Measurements from ENCODE around the gene PJVK. TPM values are rescaled to one million over a fixed set of nuclear protein-coding genes. Genes with fewer than 3 reads are reported as not detected.
A peak's percentile ranks its signal among the peaks of the same experiment; 100 is the strongest.

The PJVK gene
- total and polyA plus RNA-seq, 2 of the 13 experiments (the other 11 are each of a cell fraction or from before 2014, with no cell fraction given): 1.2 to 2.6 TPM

DNA sequence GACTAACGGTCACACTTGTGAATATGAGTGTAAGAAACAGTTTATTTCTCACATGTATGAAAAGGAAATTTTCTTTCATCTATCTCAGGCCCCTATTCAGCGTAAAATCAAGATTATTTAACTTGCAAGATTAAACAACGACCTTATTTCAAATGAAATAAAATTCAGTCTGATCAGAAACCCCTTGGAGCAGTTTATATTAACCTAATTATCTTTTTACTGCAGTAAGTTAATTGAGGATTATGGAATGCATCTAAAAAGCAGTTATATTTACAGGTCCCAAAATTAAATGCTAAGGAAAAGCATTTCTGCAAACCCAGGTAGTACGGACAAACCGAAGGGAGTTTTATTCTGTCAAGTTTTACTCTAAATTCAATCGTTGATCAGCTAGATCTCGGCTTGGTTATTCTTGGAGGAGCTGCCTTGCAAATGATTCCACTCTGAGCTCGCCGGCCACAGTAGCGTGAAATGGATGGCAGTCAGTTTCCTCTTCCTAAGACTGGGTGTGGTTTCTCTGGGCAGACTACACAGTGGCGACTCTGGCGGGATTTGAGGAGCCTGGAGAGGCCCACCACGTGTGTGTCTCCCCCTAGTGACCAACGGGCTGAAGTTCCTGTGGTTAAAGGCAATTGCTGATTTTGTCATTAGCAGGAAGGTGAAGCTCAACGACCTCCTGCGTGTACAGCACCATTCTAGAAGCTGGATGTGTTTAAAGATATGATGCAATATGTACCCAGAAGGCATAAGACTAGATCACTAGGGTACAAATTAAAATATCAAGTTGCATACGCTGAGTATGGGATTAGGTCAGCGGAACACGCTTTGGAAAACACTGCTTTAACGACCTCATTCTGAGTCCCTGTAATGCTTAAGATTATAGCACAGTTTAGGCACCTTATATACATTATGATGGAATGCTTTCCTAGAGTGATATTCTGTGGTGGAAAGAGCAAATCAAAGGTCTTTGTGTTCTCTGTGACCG lies 36.6 kb upstream of the PJVK start (continued):
- TF ChIP-seq, protein P1, sequence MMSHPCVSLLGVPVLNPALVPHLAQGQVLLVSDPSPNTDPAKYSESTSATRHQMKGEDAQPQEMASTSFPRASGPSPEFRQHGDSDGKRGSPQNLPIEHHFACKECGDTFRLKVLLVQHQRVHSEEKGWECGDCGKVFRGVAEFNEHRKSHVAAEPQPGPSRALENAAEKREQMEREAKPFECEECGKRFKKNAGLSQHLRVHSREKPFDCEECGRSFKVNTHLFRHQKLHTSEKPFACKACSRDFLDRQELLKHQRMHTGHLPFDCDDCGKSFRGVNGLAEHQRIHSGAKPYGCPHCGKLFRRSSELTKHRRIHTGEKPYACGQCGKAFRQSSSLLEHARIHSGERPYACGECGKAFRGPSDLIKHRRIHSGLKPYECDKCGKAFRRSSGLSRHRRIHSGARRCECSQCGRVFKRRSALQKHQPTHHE (CRISPR knock-in tag; IDR thresholded peaks at IDR 0.05; ENCODE audit: borderline replicate concordance): no peak
- TF ChIP-seq ZBTB8A (CRISPR knock-in tag; IDR thresholded peaks at IDR 0.05; ENCODE audit: borderline replicate concordance, low read depth): no peak
- TF ChIP-seq ZFX (CRISPR knock-in tag; IDR thresholded peaks at IDR 0.05; ENCODE audit: low read depth): peak; percentile 60; the same call in 1 of the 2 replicates
- 0 out of 2 replicates have a peak, but pooled peaks have one; percentile 65 for TF ChIP-seq RNF2 (conservative IDR thresholded peaks at IDR 0.05; ENCODE audit: low read depth)
- TF ChIP-seq, protein P2, sequence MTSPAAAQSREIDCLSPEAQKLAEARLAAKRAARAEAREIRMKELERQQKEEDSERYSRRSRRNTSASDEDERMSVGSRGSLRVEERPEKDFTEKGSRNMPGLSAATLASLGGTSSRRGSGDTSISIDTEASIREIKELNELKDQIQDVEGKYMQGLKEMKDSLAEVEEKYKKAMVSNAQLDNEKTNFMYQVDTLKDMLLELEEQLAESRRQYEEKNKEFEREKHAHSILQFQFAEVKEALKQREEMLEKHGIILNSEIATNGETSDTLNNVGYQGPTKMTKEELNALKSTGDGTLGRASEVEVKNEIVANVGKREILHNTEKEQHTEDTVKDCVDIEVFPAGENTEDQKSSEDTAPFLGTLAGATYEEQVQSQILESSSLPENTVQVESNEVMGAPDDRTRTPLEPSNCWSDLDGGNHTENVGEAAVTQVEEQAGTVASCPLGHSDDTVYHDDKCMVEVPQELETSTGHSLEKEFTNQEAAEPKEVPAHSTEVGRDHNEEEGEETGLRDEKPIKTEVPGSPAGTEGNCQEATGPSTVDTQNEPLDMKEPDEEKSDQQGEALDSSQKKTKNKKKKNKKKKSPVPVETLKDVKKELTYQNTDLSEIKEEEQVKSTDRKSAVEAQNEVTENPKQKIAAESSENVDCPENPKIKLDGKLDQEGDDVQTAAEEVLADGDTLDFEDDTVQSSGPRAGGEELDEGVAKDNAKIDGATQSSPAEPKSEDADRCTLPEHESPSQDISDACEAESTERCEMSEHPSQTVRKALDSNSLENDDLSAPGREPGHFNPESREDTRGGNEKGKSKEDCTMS (CRISPR knock-in tag; conservative IDR thresholded peaks at IDR 0.05): no peak
- TF ChIP-seq, protein P3, sequence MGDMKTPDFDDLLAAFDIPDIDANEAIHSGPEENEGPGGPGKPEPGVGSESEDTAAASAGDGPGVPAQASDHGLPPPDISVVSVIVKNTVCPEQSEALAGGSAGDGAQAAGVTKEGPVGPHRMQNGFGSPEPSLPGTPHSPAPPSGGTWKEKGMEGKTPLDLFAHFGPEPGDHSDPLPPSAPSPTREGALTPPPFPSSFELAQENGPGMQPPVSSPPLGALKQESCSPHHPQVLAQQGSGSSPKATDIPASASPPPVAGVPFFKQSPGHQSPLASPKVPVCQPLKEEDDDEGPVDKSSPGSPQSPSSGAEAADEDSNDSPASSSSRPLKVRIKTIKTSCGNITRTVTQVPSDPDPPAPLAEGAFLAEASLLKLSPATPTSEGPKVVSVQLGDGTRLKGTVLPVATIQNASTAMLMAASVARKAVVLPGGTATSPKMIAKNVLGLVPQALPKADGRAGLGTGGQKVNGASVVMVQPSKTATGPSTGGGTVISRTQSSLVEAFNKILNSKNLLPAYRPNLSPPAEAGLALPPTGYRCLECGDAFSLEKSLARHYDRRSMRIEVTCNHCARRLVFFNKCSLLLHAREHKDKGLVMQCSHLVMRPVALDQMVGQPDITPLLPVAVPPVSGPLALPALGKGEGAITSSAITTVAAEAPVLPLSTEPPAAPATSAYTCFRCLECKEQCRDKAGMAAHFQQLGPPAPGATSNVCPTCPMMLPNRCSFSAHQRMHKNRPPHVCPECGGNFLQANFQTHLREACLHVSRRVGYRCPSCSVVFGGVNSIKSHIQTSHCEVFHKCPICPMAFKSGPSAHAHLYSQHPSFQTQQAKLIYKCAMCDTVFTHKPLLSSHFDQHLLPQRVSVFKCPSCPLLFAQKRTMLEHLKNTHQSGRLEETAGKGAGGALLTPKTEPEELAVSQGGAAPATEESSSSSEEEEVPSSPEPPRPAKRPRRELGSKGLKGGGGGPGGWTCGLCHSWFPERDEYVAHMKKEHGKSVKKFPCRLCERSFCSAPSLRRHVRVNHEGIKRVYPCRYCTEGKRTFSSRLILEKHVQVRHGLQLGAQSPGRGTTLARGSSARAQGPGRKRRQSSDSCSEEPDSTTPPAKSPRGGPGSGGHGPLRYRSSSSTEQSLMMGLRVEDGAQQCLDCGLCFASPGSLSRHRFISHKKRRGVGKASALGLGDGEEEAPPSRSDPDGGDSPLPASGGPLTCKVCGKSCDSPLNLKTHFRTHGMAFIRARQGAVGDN (CRISPR knock-in tag; IDR thresholded peaks at IDR 0.05): no peak; the same call in 1 of the 2 replicates
- TF ChIP-seq, protein P4, sequence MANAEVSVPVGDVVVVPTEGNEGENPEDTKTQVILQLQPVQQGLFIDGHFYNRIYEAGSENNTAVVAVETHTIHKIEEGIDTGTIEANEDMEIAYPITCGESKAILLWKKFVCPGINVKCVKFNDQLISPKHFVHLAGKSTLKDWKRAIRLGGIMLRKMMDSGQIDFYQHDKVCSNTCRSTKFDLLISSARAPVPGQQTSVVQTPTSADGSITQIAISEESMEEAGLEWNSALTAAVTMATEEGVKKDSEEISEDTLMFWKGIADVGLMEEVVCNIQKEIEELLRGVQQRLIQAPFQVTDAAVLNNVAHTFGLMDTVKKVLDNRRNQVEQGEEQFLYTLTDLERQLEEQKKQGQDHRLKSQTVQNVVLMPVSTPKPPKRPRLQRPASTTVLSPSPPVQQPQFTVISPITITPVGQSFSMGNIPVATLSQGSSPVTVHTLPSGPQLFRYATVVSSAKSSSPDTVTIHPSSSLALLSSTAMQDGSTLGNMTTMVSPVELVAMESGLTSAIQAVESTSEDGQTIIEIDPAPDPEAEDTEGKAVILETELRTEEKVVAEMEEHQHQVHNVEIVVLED (CRISPR knock-in tag; IDR thresholded peaks at IDR 0.05; ENCODE audit: borderline replicate concordance): no peak; the same call in 1 of the 2 replicates
- peak; percentile 45; the same call in 1 of the 2 replicates for TF ChIP-seq MYC (CRISPR knock-in tag; IDR thresholded peaks at IDR 0.05; ENCODE audit: borderline replicate concordance)
- peak; percentile 64 for TF ChIP-seq RXRB (CRISPR knock-in tag; IDR thresholded peaks at IDR 0.05; ENCODE audit: borderline replicate concordance)
- TF ChIP-seq HOXD1 (CRISPR knock-in tag; IDR thresholded peaks at IDR 0.05): no peak
- TF ChIP-seq ETV6 (CRISPR knock-in tag; conservative IDR thresholded peaks at IDR 0.05): no peak
- peak; percentile 38; the same call in 1 of the 2 replicates for TF ChIP-seq RCOR2 (CRISPR knock-in tag; IDR thresholded peaks at IDR 0.05)
- TF ChIP-seq SIX4 (CRISPR knock-in tag; IDR thresholded peaks at IDR 0.05): peak; percentile 44; the same call in 1 of the 2 replicates
- TF ChIP-seq ARHGAP35 (CRISPR knock-in tag; IDR thresholded peaks at IDR 0.05; ENCODE audit: borderline replicate concordance): 0 out of 2 replicates have a peak, but pooled peaks have one; percentile 35
- peak; percentile 48; the same call in 1 of the 2 replicates for TF ChIP-seq PATZ1 (CRISPR knock-in tag; IDR thresholded peaks at IDR 0.05)
